H1 (cell line): ENCODE results near the gene TEX11.
"Not testable (repeated sequence)": the region's sequence is repeated elsewhere in the genome, so short reads cannot be mapped to it uniquely, and the experiment has no call there.

ENCODE experiments used
- CTCF ChIP-seq, 3 experiments: IDR thresholded peaks; 1 replicate in 2 of 3; 2 replicates in 1 of 3; pipeline versions ENCODE4 v1.5.1 to v1.6.1; 2011; ENCODE audit warnings: low read length in 3 of 3, mild to moderate bottlenecking in 3 of 3, inconsistent platforms in 2 of 3, low read depth in 1 of 3, moderate library complexity in 1 of 3; ENCODE audit not compliant: insufficient read depth in 1 of 3; ENCODE audit errors: control extremely low read depth in 1 of 3
- EZH2 ChIP-seq: fragments of 200-600 bp; sonication (generic); IDR thresholded peaks from 2 replicates; pipeline ENCODE4 v1.7.1; 2012; ENCODE audit warnings: low read depth, mild to moderate bottlenecking, moderate library complexity, low read length, inconsistent platforms; ENCODE audit not compliant: severe bottlenecking
- FOSL1 ChIP-seq: IDR thresholded peaks from 2 replicates; pipeline ENCODE4 v1.6.1; 2011; ENCODE audit warnings: mild to moderate bottlenecking, low read depth, low read length, moderate library complexity; ENCODE audit not compliant: insufficient read depth
- HDAC2 ChIP-seq, 2 experiments: fragments of 300-600 bp in 1 of 2; sonication (generic) in 1 of 2; IDR thresholded peaks; 2 replicates each; pipeline ENCODE4 v1.6.1; 2011 to 2012; ENCODE audit warnings: low read depth in 2 of 2, low read length in 2 of 2, mild to moderate bottlenecking in 2 of 2, moderate library complexity in 2 of 2, borderline replicate concordance in 1 of 2, inconsistent platforms in 1 of 2
- NRF1 ChIP-seq: IDR thresholded peaks from 2 replicates; pipeline ENCODE4 v1.6.1; 2011; ENCODE audit warnings: mild to moderate bottlenecking, low read depth, low read length, improper control_type of control experiment
- POLR2AphosphoS5 ChIP-seq: IDR thresholded peaks from 2 replicates; pipeline ENCODE4 v1.6.1; 2011; ENCODE audit warnings: low read depth, low read length
- SP1 ChIP-seq: IDR thresholded peaks from 2 replicates; pipeline ENCODE4 v1.6.1; 2011; ENCODE audit warnings: low read depth, low read length
- SP2 ChIP-seq: IDR thresholded peaks from 2 replicates; pipeline ENCODE4 v1.6.1; 2012; ENCODE audit warnings: mild to moderate bottlenecking, low read length, inconsistent platforms
- TEAD4 ChIP-seq: IDR thresholded peaks from 2 replicates; pipeline ENCODE4 v1.6.1; 2012; ENCODE audit warnings: low read depth, low read length, inconsistent platforms, mixed read lengths

- TF ChIP-seq CTCF (IDR thresholded peaks at IDR 0.05; ENCODE audit: control extremely low read depth in 1 of 3, insufficient read depth in 1 of 3, low read depth in 1 of 3, low read length in 3 of 3); EZH2; FOSL1; POLR2AphosphoS5; TEAD4; SP1; NRF1; SP2; HDAC2 (IDR thresholded peaks at IDR 0.05; ENCODE audit: borderline replicate concordance in 1 of 2, low read depth in 2 of 2, low read length in 2 of 2): not testable (repeated sequence)
Measured at GRCh38 chrX:70711336-70711735, 197.2 kb downstream of the TEX11 start.
